ENCODE measurements around the gene S100PBP.

- TF ChIP-seq CTCF (conservative IDR thresholded peaks at IDR 0.05 in 1 of 2, IDR thresholded peaks at IDR 0.05 in 1 of 2; ENCODE audit: low read depth in 1 of 2, low read length in 2 of 2) (no peak), EZH2 (IDR thresholded peaks at IDR 0.05; ENCODE audit: low read length, missing control alignments) (no peak)
Observed at GRCh38 chr1:32867671-32868070, 50.2 kb downstream of the S100PBP start.
